Sigmoid colon (tissue), 7 donors: ENCODE data around the gene CLIC6. TPM values are rescaled to one million over a fixed set of nuclear protein-coding genes. Genes with fewer than 3 reads are reported as not detected.

Experiments used
- DNase-seq: peaks from one replicate; pipeline ENCODE4 v3.0.0-alpha.2; 2019
- H3K27ac ChIP-seq, 4 donors: fragments of 200-600 bp; sonication (generic); one replicate each; pipeline ENCODE4 v1.5.1; 2016 to 2019; ENCODE audit warnings: mild to moderate bottlenecking in 1 of 4
- H3K27me3 ChIP-seq, 3 donors: fragments of 200-600 bp; sonication (generic); one replicate each; pipeline ENCODE4 v1.5.1; 2019; ENCODE audit warnings: mild to moderate bottlenecking in 1 of 3
- H3K36me3 ChIP-seq, 4 donors: fragments of 200-600 bp; sonication (generic); one replicate each; pipeline ENCODE4 v1.5.1; 2016 to 2019
- H3K4me1 ChIP-seq, 4 donors: fragments of 200-600 bp; sonication (generic); one replicate each; pipeline ENCODE4 v1.5.1; 2017 to 2019
- H3K4me3 ChIP-seq, 4 donors: fragments of 200-600 bp; sonication (generic); one replicate each; pipeline ENCODE4 v1.5.1; 2017 to 2019; ENCODE audit warnings: mild to moderate bottlenecking in 2 of 4, moderate library complexity in 1 of 4
- H3K9me3 ChIP-seq, 4 donors: fragments of 200-600 bp in 3 of 4; sonication (generic) in 3 of 4; one replicate each; pipeline versions ENCODE4 v1.5.1 to v1.6.1; 2013 to 2019
- EP300 ChIP-seq, 4 donors: sonication (generic); formaldehyde crosslinking; IDR thresholded peaks; one replicate each; pipeline ENCODE4 v1.6.1; 2017; ENCODE audit warnings: antibody characterized with exemption in 4 of 4
- POLR2A ChIP-seq, 2 donors: fragments of 450-650 bp; IDR thresholded peaks; one replicate each; pipeline ENCODE4 v1.6.1; 2016; ENCODE audit warnings: antibody characterized with exemption in 2 of 2, mild to moderate bottlenecking in 2 of 2, moderate library complexity in 2 of 2
- POLR2AphosphoS5 ChIP-seq, 4 donors: sonication (generic); formaldehyde crosslinking; IDR thresholded peaks; one replicate each; pipeline ENCODE4 v1.6.1; 2017; ENCODE audit warnings: antibody characterized with exemption in 4 of 4
- WGBS, 2 donors: extraction: QIAGEN DNeasy Blood & Tissue Kit; methylation state at CpG; one replicate each; pipeline ENCODE4 v1.1.7; 2013; 5-methylcytosine and 5-hydroxymethylcytosine counted together
- intact Hi-C: fragments of 100-400 bp; cut with DNase I; formaldehyde crosslinking; loops from one replicate; pipeline ENCODE4 v1.15.1; 2023
- polyA plus RNA-seq, 3 donors: library from polyadenylated mRNA; stranded (reverse); fragments of 200-250 nt; gene quantifications; one replicate each; pipeline ENCODE4 v1.2.3, GENCODE V29; 2013
- total RNA-seq, 4 donors: library from RNA; depleted of rRNA; stranded (reverse); fragments of >200 nt; gene quantifications; one replicate each; pipeline ENCODE4 v1.1.0, GENCODE V29; 2016
- TF ChIP-seq, protein P1 (sequence below), 4 experiments: fragments of 450-650 bp in 3 of 4; fragments of 200-600 bp in 1 of 4; IDR thresholded peaks; one replicate each; pipeline ENCODE4 v1.5.1; 2016 to 2019; ENCODE audit warnings: antibody characterized with exemption in 4 of 4, mild to moderate bottlenecking in 3 of 4, moderate library complexity in 2 of 4
- donor health status: healthy with polysubstance abuse.
- donor health status: Bipolar disorder and iron deficiency.
- donor health status: healthy.

Gene CLIC6
- total and polyA plus RNA-seq, 7 donors, result 0.71 to 6.9 (median 1.6) TPM; not detected in 1

DNA sequence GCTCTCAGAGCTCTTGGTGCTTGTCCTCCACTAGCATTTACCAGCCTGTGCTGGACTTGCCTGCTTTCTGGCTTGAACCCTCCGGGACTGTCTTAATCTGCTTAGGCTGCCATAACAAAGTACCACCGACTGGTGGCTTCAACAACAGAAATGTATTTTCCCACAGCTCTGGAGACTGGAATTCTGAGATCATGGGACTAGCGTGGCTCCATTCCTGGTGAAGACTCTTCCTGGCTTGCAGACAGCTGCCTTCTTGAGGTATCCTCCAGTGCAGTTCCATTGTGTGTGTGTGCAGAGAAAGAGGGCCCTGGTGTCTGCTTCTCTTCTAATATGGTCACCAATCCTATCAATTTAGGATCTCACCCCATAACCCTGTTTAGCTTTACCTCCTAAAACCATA, 31.8 kb upstream of the CLIC6 start:
- intact Hi-C loops, result no loop called here
- 87 to 88% methylated on average over 3 of the region's 3 CpGs for WGBS, 2 donors
- no peak overlapping the region for H3K27ac ChIP-seq
- H3K9me3 ChIP-seq, result no peaks in the 10 kb centered on the region
- H3K4me3 ChIP-seq, result no peak overlapping the region
- no peak for DNase-seq
- no peaks in the 10 kb centered on the region for H3K36me3 ChIP-seq
- TF ChIP-seq POLR2A (IDR thresholded peaks at IDR 0.05) (no peak), POLR2AphosphoS5 (IDR thresholded peaks at IDR 0.05) (no peak), EP300 (IDR thresholded peaks at IDR 0.05) (no peak)
- TF ChIP-seq, protein P1, sequence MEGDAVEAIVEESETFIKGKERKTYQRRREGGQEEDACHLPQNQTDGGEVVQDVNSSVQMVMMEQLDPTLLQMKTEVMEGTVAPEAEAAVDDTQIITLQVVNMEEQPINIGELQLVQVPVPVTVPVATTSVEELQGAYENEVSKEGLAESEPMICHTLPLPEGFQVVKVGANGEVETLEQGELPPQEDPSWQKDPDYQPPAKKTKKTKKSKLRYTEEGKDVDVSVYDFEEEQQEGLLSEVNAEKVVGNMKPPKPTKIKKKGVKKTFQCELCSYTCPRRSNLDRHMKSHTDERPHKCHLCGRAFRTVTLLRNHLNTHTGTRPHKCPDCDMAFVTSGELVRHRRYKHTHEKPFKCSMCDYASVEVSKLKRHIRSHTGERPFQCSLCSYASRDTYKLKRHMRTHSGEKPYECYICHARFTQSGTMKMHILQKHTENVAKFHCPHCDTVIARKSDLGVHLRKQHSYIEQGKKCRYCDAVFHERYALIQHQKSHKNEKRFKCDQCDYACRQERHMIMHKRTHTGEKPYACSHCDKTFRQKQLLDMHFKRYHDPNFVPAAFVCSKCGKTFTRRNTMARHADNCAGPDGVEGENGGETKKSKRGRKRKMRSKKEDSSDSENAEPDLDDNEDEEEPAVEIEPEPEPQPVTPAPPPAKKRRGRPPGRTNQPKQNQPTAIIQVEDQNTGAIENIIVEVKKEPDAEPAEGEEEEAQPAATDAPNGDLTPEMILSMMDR (IDR thresholded peaks at IDR 0.05), result no peak
- no peaks in the 10 kb centered on the region for H3K27me3 ChIP-seq
- H3K4me1 ChIP-seq, result no peaks in the 10 kb centered on the region

DNA sequence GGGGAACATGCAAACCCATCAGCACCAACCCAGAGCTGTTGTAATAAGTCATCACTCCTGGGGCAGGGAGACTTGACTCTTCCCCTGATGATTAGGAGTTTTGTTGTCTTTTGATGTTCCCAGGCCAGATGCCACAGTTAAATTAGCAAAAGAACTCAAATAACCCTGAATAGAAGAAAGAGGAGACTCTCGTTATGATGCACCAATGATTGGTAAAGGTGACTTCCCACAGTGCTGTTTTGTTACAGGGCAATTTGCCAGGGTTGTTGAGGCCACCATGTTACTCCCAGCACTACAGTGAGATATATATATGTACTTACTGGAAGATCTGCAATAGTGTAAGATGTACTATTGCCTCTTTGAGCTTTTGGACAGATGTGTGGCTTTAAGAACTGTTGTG, 29.5 kb upstream of the CLIC6 start:
- intact Hi-C loops, result no loop called here
- Histone ChIP-seq H3K9me3 (no peaks in the 10 kb centered on the region), H3K27ac (no peak overlapping the region), H3K4me1 (no peaks in the 10 kb centered on the region), H3K36me3 (no peaks in the 10 kb centered on the region), H3K27me3 (no peaks in the 10 kb centered on the region), H3K4me3 (no peak overlapping the region)
- WGBS, 2 donors, result 89 to 92% methylated on average over 1 of the region's 1 CpG
- DNase-seq, result no peak
- TF ChIP-seq, protein P1 (IDR thresholded peaks at IDR 0.05), result no peak
- TF ChIP-seq POLR2AphosphoS5 (IDR thresholded peaks at IDR 0.05), result no peak
- no peak for TF ChIP-seq EP300 (IDR thresholded peaks at IDR 0.05)
- no peak for TF ChIP-seq POLR2A (IDR thresholded peaks at IDR 0.05)

DNA sequence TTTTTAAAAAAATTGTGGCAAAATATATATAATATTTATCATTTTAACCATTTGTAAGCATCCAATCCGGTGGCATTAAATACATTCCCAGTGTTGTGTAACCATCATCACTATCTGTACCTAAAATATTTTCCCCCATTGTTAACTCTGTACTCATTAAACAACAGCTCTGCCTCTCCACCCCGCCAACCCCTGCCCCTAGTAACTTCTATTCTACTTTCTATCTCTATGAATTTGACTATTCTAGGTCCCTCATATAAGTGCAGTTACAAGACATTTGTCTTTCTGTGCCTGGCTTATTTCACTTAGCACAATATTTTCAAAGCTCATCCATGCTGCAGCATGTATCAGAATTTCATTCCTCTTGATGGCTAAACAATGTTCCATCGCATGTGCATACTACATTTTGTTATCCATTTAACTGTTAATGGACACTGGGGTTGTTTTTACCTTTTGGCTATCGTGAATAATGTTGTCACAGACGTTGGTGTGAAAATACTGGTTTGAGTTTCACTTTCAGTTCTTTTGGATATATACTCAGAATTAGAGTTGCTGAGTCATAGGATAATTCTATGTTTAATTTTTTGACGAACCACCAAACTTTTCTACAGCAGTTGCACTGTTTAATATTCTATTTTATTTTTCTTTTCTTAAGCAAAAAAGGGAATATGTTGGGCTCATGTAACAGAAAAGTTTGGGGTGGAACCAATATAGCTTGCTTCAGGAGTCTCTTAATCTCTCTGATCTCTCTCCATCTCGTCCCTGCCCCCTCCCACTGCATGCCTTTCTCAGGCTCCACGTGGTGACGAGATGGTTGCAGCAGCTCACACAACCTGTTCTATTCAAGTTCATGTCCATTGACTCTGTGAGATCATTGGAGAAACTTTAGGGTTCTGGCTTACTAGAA, 28.7 kb upstream of the CLIC6 start:
- no peaks in the 10 kb centered on the region for H3K4me1 ChIP-seq
- no peak for TF ChIP-seq POLR2A (IDR thresholded peaks at IDR 0.05)
- no peak for TF ChIP-seq EP300 (IDR thresholded peaks at IDR 0.05)
- no peak for TF ChIP-seq POLR2AphosphoS5 (IDR thresholded peaks at IDR 0.05)
- TF ChIP-seq, protein P1 (IDR thresholded peaks at IDR 0.05), result no peak
- WGBS, 2 donors, result 45 to 46% methylated on average over 9 of the region's 9 CpGs
- H3K27me3 ChIP-seq, result no peaks in the 10 kb centered on the region
- intact Hi-C loops, result no loop called here
- no peak overlapping the region for H3K4me3 ChIP-seq
- H3K27ac ChIP-seq, result no peak overlapping the region
- no peak for DNase-seq
- H3K9me3 ChIP-seq, result no peaks in the 10 kb centered on the region
- no peaks in the 10 kb centered on the region for H3K36me3 ChIP-seq

DNA sequence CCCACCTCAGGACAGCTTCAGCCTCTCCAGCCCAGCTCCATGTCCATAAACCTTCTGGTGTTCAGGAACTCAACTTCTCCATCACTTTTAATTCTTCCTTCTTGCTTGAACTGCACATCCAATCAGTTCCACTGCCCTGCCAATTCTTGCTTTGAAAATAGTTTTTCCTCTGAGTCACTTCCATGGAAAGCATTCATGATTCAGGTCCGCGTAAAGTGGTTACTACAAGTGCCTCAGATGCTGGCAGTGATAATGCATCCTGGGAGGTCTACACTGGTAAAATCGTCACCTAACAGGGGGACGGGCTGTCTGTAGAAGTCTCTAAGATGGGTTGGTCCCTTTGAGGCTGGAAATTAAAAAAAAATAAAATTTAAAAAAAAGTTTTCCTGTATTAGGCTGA, 27.9 kb upstream of the CLIC6 start:
- WGBS, 2 donors, result 89 to 92% methylated on average over 4 of the region's 4 CpGs
- Histone ChIP-seq H3K4me1 (no peaks in the 10 kb centered on the region), H3K27me3 (no peaks in the 10 kb centered on the region), H3K27ac (no peak overlapping the region), H3K4me3 (no peak overlapping the region), H3K36me3 (no peaks in the 10 kb centered on the region), H3K9me3 (no peaks in the 10 kb centered on the region)
- intact Hi-C loops, result no loop called here
- TF ChIP-seq POLR2A (IDR thresholded peaks at IDR 0.05) (no peak), EP300 (IDR thresholded peaks at IDR 0.05) (no peak), POLR2AphosphoS5 (IDR thresholded peaks at IDR 0.05) (no peak)
- TF ChIP-seq, protein P1 (IDR thresholded peaks at IDR 0.05), result no peak
- no peak for DNase-seq
